ENCODE results near the gene PPP2R1B. TPM values are rescaled to one million over a fixed set of nuclear protein-coding genes. Genes with fewer than 3 reads are reported as not detected.

PPP2R1B gene
- total RNA-seq, 6 experiments from 2014 or later: 44.5 to 150 (median 59.6) TPM

DNA sequence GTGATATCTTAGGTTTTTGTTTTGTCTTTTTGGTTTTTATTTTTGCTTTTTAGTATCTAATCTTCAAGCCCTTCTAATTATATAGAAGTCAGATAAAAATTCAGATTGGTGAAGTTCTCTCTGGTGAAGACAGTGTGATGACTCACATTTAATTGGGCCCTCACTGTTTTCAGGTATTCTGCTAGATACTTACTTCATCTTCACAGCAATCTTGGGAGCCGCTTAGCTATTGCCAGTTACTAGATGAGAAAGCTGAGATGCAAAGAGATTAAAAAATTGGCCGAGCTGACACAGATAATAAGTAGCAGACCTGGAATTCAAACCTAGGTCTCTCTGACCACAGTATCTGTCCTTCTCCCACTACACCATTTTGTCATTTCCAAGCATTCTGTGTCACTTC is 75.0 kb downstream of the PPP2R1B start:
- 95% methylated on average over 2 of the region's 2 CpGs for WGBS (ENCODE audit: insufficient coverage, low coverage, low lambda C conversion rate, missing lambda C conversion rate)
- no peak for ATAC-seq
- H3K27me3 ChIP-seq: no peaks in the 10 kb centered on the region
- no peaks in the 10 kb centered on the region for H3K9me3 ChIP-seq
- H3K36me3 ChIP-seq: peaks cover 0 to 16% (median 7%) of the 10 kb centered on the region in 4 donors
- no peak overlapping the region for H3K27ac ChIP-seq
- no peak for DNase-seq
- no peak for TF ChIP-seq POLR2A (IDR thresholded peaks at IDR 0.05)
- TF ChIP-seq, protein P1, sequence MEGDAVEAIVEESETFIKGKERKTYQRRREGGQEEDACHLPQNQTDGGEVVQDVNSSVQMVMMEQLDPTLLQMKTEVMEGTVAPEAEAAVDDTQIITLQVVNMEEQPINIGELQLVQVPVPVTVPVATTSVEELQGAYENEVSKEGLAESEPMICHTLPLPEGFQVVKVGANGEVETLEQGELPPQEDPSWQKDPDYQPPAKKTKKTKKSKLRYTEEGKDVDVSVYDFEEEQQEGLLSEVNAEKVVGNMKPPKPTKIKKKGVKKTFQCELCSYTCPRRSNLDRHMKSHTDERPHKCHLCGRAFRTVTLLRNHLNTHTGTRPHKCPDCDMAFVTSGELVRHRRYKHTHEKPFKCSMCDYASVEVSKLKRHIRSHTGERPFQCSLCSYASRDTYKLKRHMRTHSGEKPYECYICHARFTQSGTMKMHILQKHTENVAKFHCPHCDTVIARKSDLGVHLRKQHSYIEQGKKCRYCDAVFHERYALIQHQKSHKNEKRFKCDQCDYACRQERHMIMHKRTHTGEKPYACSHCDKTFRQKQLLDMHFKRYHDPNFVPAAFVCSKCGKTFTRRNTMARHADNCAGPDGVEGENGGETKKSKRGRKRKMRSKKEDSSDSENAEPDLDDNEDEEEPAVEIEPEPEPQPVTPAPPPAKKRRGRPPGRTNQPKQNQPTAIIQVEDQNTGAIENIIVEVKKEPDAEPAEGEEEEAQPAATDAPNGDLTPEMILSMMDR (IDR thresholded peaks at IDR 0.05): no peak
- intact Hi-C loops (cut with DNase I): no loop called here
- H3K4me3 ChIP-seq: no peak overlapping the region
- H3K4me1 ChIP-seq: no peaks in the 10 kb centered on the region

DNA sequence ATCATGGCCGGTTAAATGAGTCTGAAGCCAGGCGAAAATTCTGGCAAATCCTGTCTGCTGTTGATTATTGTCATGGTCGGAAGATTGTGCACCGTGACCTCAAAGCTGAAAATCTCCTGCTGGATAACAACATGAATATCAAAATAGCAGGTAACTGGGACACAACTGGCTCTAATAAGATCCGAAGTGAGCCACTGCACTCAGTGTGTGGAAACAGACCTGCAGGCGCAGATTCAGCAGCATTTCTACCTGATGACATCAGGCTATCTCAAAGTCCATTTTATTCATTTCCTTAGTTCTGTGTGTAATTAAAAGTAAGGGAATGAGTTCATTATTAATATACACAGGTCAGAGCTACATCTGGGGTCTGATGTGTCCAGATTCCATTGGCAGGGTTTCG is 78.2 kb downstream of the PPP2R1B start:
- peak in 1 of 3 donors; percentile 35 for DNase-seq
- H3K4me1 ChIP-seq: no peaks in the 10 kb centered on the region
- H3K9me3 ChIP-seq: no peaks in the 10 kb centered on the region
- ATAC-seq: peak; percentile 62 to 93 (median 76)
- H3K4me3 ChIP-seq: no peak overlapping the region
- H3K36me3 ChIP-seq: peaks cover 0 to 16% (median 7%) of the 10 kb centered on the region in 4 donors
- intact Hi-C loops (cut with DNase I): no loop called here
- H3K27ac ChIP-seq: peak overlapping the region in 1 of 3 donors; percentile 35
- 42% methylated on average over 7 of the region's 7 CpGs for WGBS (ENCODE audit: insufficient coverage, low coverage, low lambda C conversion rate, missing lambda C conversion rate)
- TF ChIP-seq POLR2A (IDR thresholded peaks at IDR 0.05): no peak
- TF ChIP-seq, protein P1 (IDR thresholded peaks at IDR 0.05): no peak
- no peaks in the 10 kb centered on the region for H3K27me3 ChIP-seq

DNA sequence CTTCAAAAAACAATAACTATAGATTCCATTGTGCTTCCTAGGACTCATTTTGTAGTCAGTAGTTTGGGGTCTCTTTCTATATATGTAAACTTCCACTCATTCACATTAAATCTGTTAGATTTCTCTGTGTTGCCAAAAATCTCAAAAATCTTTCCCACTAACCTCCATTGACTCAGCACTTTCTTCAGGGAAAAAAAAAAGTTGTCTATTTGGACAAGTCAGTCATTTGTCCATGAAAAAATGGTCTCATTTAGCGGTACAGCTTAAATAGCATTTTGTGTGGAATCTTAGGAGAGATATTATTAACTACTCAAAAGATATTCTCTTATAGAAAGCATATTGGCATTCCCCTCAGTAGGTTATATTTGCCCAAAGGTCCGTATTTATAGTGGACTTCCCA is 81.9 kb downstream of the PPP2R1B start:
- no peak overlapping the region for H3K4me3 ChIP-seq
- 96% methylated on average over 2 of the region's 2 CpGs for WGBS (ENCODE audit: insufficient coverage, low coverage, low lambda C conversion rate, missing lambda C conversion rate)
- no peaks in the 10 kb centered on the region for H3K4me1 ChIP-seq
- intact Hi-C loops (cut with DNase I): no loop called here
- DNase-seq (no peak), ATAC-seq (no peak)
- H3K9me3 ChIP-seq: no peaks in the 10 kb centered on the region
- peaks cover 0 to 13% (median 5%) of the 10 kb centered on the region in 4 donors for H3K36me3 ChIP-seq
- no peak overlapping the region for H3K27ac ChIP-seq
- no peaks in the 10 kb centered on the region for H3K27me3 ChIP-seq
- TF ChIP-seq POLR2A (IDR thresholded peaks at IDR 0.05): no peak

DNA sequence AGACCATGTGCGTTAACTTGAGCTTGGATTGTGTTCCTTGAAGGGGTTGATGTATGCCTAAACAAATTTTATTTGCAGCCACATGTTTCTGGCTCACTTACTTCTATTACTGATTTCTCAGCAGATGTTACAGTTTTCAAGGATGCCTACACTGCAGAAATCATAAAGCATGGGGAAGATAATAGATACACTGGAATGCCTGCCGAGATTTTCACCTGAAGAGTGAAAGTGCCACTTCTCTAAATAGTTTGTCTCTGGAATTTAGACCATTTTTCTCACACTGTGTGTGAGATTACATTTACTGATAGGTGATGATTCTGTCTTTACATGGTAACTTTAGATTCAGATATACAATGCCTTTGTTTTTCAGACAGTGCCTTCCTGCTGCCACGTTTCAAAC is 82.4 kb downstream of the PPP2R1B start:
- TF ChIP-seq, protein P1 (IDR thresholded peaks at IDR 0.05): no peak
- no peak for TF ChIP-seq POLR2A (IDR thresholded peaks at IDR 0.05)
- no peaks in the 10 kb centered on the region for H3K4me1 ChIP-seq
- intact Hi-C loops (cut with DNase I): no loop called here
- DNase-seq (no peak), ATAC-seq (no peak)
- WGBS (ENCODE audit: insufficient coverage, low coverage, low lambda C conversion rate, missing lambda C conversion rate): 92% methylated on average over 3 of the region's 3 CpGs
- no peak overlapping the region for H3K27ac ChIP-seq
- no peaks in the 10 kb centered on the region for H3K9me3 ChIP-seq
- no peak overlapping the region for H3K4me3 ChIP-seq
- no peaks in the 10 kb centered on the region for H3K27me3 ChIP-seq
- H3K36me3 ChIP-seq: peaks cover 0 to 9% (median 3%) of the 10 kb centered on the region in 4 donors

DNA sequence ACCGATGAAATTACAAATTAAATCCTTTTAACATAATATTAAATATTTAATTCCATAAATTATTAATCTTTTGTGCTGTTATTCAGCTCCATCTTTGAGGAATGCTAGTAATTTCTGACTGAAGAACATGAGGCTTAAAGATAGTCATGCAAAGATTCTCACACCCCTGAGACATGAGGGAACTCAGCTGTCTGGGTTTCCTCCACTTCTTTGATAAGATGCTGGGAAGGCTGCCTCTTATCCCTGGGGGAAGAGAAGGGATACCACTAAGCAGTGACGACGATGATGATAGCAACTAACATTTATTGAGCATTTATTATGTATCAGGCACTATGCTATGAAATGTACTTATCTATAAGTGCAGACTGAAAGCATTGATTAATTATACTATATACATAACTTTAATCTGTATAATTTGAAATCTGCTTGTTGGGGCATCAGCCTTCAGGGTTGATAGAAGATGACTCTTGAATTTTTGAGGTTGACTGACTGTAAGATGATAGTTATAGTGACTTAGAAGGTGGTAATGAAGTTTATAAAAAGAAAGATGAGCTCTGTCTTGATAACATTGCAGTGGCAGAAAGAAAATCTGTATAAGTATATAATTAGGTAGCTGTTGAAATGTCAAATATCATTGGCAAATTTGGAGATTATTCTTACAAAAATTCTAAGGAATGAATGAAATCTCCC is 85.6 kb downstream of the PPP2R1B start:
- Histone ChIP-seq H3K36me3 (no peaks in the 10 kb centered on the region), H3K27ac (no peak overlapping the region), H3K4me1 (no peaks in the 10 kb centered on the region), H3K27me3 (no peaks in the 10 kb centered on the region), H3K9me3 (no peaks in the 10 kb centered on the region), H3K4me3 (no peak overlapping the region)
- WGBS (ENCODE audit: insufficient coverage, low coverage, low lambda C conversion rate, missing lambda C conversion rate): 93% methylated on average over 3 of the region's 3 CpGs
- ATAC-seq (no peak), DNase-seq (no peak)
- TF ChIP-seq POLR2A (IDR thresholded peaks at IDR 0.05): no peak
- TF ChIP-seq, protein P1 (IDR thresholded peaks at IDR 0.05): no peak
- intact Hi-C loops (cut with DNase I): no loop called here

Other genes with a start within 250 kb of the PPP2R1B start
- 1 to 10 TPM in 1 of 6 experiments, under 1 TPM in 5; 0.19 to 2.0 (median 0.59) TPM for gene LAYN, start 225.7 kb downstream of the PPP2R1B start, total RNA-seq
- 10 to 100 TPM; 15.4 to 39.5 (median 26.4) TPM for gene SIK2, start 163.9 kb downstream of the PPP2R1B start, total RNA-seq
- gene ALG9, start 105.2 kb upstream of the PPP2R1B start, total RNA-seq: 10 to 100 TPM; 15.0 to 20.8 (median 18.2) TPM
- 1 to 10 TPM in 4 of 6 experiments, under 1 TPM in 2; 0.90 to 1.3 (median 1.1) TPM for gene FDXACB1, start 112.8 kb upstream of the PPP2R1B start, total RNA-seq
- 10 to 100 TPM; 10.6 to 22.9 (median 15.7) TPM for gene CFAP68, start 113.2 kb upstream of the PPP2R1B start, total RNA-seq
- gene CRYAB, start 145.4 kb upstream of the PPP2R1B start, total RNA-seq: 10 to 100 TPM in 2 of 6 experiments, 1 to 10 TPM in 4; 3.6 to 10.5 (median 6.7) TPM
- gene HSPB2, start 146.3 kb upstream of the PPP2R1B start, total RNA-seq: under 1 TPM in 2 of 6 experiments, not detected in 4; 0.20 to 0.49 TPM
- 10 to 100 TPM in 4 of 6 experiments, 1 to 10 TPM in 2; 6.4 to 12.6 (median 10.3) TPM for gene C11orf52, start 152.5 kb upstream of the PPP2R1B start, total RNA-seq
- 10 to 100 TPM in 1 of 6 experiments, 1 to 10 TPM in 5; 4.5 to 10.4 (median 8.0) TPM for gene DIXDC1, start 171.0 kb upstream of the PPP2R1B start, total RNA-seq